HG03097 (cell line): ENCODE results near the gene ZNF587B.
A peak's percentile ranks its signal among the peaks of the same experiment; 100 is the strongest.
"Not testable (repeated sequence)": the region's sequence is repeated elsewhere in the genome, so short reads cannot be mapped to it uniquely, and the experiment has no call there.

ENCODE experiments used
- ATAC-seq: cut with Tn5 transposase; IDR thresholded peaks from one replicate; pipeline ENCODE4 v1.9.1; 2021; ENCODE audit not compliant: unreplicated experiment, low FRiP score

The ZNF587B gene

DNA sequence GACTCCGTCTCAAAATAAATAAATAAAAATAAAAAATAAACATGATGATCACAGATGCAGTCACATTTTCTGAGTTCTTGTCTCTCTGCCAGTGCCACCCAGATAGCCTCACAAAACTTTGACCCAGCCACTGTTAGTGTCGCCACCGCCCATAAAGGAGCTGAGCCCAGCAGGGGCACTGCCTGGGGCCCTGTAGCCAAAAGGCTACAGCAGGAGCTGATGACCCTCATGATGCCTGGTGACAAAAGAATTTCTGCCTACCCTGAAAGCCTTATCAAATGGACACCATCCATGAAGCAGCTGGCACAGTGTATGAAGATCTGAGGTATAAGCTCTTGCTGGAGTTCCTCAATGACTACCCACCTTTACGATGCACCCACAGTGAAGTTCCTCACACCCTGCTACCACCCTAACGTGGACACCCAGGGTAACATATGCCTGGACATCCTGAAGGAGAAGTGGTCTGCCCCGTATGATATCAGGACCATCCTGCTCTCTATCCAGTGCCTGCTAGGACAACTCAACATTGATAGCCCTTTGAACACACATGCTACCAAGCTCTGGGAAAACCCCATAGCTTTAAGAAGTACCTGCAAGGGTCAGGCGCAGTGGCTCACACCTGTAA lies 37.9 kb downstream of the ZNF587B start:
- ATAC-seq, result no peak

DNA sequence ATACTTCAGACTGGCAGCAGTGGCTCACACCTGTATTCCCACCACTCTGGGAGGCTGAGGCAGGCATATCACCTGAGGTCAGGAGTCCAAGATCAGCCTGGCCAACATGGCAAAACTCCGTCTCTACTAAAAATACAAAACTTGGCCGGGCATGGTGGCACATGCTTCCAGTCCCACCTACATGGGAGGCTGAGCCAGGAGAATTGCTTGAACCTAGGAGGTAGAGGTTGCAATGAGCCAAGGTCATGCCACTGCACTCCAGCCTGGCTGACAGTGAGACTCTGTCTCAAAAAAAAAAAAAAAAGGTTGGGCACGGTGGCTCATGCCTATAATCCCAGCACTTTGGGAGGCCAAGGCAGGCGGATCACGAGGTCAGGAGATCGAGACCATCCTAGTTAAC lies 39.6 kb downstream of the ZNF587B start:
- ATAC-seq, result not testable (repeated sequence)

DNA sequence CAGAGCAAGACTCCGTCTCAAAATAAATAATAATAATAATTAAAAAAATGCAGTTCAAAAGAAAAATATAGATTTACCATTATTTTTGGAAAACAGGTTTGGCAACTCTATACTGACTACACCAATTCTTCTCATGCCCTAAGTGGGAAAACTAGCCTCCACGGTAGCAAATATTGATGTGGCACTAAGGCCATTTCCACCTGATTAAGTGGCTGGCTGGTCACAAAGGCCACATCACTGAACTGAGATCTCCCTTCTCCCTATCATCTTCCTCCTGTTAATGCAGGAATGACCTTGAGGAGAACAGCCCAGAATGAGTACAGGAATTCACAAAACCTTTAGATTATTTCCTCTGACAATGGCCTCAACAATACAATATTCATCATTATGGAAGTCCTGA lies 40.1 kb downstream of the ZNF587B start:
- ATAC-seq, result no peak

DNA sequence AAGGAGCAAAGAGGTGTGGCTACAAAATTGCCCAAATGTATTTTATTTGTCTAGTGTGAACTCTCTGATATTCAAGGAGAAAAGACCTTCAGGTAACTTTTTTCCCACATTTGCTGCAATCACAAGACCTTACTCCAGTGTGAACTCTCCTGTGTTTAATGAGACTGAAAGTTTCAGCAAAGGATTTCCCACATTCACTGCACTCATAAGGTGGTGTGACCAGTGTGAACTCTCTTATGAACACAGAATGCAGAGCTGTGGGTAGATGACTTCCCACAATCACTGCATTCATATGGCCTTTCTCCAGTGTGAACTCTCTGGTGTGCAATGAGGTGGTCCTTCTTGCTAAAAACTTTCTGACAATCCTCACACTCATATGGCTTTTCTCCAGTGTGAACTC lies 42.4 kb downstream of the ZNF587B start:
- ATAC-seq, result no peak

DNA sequence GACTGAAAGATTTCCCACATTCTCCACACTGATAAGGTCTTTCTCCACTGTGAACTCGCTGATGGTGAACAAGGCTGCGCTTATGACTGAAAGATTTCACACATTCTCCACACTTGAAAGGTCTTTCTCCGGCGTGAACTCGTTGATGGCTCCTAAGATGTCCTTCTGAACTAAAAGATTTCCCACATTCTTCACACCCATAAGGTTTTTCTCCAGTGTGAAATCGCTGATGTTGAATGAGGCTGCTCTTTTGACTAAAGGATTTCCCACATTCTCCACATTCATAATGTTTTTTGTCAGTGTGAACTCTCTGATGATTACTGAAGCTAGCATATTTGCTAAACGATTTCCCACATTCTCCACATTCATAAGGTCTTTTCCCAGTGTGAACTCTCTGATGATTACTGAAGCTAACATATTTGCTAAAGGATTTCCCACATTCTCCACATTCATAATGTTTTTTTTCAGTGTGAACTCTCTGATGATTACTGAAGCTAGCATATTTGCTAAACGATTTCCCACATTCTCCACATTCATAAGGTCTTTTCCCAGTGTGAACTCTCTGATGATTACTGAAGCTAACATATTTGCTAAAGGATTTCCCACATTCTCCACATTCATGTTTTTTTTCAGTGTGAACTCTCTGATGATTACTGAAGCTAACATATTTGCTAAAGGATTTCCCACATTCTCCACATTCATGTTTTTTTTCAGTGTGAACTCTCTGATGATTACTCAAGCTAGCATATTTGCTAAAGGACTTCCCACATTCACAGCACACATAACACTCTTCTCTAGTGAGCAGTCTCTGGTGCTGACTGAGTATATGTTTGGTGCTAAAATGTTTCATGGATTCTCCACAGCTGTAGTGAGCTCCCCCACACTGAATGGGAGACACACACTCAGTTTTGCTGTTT lies 44.0 kb downstream of the ZNF587B start:
- ATAC-seq, result not testable (repeated sequence)

DNA sequence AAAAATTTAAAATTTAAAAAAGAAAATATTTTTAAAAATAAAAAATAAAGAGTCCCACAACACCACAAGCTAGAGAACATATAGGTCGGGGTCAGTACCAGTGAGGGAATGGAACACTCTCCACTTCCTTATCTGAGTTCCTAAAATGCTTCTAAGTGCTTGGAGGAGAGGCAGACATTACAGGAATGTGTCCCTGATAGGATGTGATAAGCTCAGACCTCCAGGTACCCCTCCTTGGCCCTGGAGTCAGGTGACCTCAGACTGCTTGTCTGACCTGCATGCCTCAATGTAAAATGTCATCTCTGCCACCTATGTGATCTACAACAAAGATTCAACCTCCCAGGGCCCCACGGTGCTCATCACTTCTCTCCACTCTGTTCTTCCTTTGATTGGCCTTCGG lies 55.9 kb downstream of the ZNF587B start:
- no peak for ATAC-seq

DNA sequence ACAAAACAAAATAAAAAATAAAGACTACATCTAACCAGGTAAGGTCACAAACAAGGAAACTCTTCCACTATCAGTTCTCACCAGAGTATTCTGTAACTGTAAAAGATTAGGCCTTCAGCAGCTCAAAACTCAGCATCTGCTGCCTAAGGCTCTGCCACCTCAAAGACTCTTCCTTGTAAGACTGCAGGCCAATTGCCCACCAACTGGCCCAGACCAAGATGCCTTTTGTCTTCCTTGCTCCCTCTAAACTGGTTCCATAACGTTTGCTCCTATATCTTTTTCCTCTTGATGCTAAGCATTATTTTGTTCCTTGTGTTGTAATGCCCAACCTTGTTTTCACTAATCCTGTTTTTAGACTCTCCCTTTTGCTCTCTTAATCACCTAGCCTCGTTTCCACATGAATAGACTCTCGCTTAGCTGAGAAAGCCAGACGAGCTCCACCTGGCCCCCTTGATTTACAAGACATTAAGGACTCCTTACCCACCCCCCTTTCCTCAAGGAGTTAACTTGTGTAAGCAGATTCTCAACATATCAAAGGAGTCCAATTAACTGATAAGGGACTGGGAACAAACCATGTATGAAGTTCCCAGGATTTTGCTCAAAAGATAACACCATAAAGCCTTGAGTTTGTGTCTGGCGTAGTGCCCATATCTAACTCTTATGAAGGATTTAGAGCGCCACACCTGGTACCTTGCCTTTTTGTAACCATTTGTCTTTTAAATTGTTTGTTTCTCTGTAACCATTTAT lies 57.3 kb downstream of the ZNF587B start:
- no peak for ATAC-seq

DNA sequence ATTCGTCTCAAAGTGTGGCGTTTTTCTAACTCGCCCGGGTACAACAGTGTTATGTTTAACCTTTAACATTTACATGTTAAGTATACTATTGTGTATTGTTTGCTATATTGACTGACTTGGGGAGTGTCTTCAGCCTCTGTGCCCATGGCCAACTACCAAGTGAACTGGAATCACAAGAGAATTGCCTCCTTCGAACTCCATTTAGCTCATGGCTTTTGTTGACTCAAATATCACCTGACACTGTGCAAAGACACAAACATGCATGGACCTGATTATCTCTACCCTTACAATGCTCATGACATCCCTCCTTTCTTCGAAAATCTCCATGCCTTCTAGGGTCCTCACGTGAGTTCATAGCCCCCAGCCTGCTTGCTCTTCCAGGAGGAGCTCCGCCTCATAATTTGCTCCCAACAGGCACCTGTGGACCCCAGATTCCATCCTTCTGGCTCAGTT lies 58.0 kb downstream of the ZNF587B start:
- no peak for ATAC-seq

DNA sequence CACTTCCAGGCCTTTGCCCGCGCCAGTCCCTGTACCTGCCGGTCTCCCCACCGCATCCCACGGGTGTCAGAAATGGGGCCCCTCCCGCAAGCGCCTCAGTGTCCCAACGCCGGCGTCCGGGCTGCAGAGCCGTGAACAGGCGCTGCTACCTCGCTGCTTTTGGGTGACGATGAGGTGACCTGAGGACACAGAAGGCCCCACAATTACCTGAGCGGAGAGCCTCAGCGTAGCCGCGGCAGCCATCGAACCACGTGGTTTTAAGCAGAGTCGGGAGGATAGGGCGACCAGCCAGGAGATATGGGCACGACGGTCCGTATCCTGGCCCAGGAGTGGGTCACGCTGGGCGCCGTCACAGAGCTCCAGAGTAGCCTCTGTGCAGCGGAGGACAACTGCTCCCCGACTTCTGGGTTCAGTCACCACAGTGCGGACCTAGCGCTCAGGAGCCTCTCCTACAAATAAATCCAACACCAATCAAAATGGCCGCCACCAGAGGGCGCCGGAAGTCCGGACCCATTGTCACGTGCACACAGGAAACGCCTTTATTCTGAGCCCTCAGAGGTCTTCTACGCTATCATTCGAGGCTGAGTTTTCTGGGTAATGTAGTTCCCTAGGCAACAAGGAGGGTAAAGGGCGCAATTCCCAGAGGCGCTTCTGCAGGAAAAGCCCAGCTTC lies 58.6 kb downstream of the ZNF587B start, which contains the start of gene ZNF814:
ZNF814 (minus strand) TSS at position 478 of the 672 bp plus-strand sequence; CDS start at position 243, 235 bp downstream.
- peak; percentile 76 for ATAC-seq

DNA sequence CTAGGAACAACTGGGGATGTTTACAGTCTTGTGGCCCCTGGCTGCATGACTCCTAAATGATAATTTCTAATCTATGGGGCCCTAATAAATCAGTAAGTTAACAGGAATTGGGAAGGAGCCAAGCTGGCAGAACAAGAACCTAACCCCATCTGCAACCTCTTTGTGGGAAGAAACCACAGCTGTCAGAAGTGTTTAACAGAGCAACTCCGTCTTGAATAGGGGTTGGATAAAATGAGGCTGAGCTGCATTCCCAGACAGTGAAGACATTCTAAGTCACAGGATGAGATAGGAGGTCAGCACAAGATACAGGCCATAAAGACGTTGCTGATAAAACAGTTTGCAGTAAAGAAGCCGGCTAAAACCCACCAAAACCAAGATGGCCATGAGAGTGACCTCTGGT lies 60.6 kb downstream of the ZNF587B start:
- not testable (repeated sequence) for ATAC-seq
